NCI-H1694 treated with DMSO at 0.1 percent for 48 hours (cell line): ENCODE data around the gene CCL28.

Experiments used
- DNase-seq: peaks from one replicate; lab custom pipeline; 2025; lab: John Stamatoyannopoulos, UW

The CCL28 gene

DNA sequence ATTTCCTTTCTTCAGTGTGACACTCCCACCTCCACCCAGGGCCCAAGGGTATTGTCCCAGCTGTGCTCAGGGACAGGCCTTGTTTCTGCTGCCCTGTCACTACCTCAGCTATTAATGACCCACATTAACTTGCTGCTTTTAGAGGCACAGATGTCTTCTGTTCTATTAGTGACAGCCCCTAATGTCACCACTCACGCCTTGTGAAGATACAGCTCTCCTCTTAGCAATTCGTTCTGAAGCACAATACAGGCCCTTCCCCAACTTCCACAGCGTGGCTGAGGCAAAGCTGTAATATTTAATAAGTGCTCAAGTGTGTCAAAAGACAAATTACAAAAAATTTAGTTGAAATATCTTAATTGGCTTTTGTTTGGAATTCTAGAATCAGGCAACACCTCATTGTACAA, 54.3 kb downstream of the CCL28 start:
- DNase-seq = no peak

GRCh38 chr5:43357067-43357466, 55.1 kb downstream of the CCL28 start:
- no peak for DNase-seq

DNA sequence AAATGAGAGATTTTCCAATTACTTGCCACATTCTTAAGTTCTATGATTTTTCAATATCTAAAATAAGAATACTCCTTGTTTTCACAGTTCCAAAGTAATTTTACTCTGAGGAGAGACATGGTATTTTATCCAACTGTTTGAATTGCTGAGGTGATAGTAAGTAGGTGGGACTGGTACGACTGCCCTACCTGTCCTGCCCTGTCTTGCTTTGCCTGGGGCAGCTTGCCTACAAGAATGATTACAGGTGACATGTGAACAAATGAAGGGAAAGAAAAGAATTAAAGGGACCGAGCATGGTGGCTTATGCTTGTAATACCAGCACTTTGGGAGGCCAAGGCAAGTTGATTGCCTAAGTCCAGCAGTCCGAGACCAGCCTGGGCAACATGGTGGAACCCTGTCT, 57.4 kb downstream of the CCL28 start:
- no peak for DNase-seq

DNA sequence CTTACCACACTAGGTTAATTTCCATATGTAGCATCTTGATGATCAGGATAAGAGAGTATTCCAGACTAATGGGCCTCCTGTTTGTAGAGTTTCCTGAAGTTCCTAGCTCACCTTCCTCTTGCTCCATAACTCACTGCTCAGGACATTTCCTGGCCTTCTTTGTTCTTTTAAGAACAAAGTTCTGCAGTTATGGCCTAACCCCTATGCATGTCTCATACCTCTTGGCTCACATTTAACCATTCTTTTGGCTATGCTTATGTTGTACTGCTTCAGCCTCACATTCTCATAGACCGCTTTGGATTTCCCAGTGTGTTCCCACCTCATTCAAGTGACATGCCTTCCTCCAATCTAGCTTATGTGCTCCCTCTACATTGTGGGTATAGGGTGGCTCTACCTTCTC, 58.5 kb downstream of the CCL28 start:
- DNase-seq = no peak

DNA sequence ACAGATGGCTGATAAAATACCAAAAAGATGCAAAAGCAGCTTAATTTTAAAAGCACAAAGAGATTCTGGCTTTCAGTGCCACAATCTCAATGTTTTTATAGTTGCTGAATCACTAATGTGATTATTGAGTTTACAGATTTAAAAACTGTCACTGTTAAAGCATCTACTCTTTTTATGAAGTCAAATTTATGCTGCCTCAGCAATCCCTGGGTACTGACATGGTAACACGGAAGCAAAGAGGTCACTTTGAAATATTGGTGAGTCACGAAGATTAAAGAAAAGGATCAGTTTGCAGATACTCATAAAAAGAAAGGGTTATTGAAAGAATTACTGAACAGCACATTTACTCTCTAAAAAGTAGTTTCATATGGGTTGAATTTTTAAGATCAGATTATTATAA, 59.3 kb downstream of the CCL28 start:
- no peak for DNase-seq

GRCh38 chr5:43352131-43352530, 60.1 kb downstream of the CCL28 start:
- DNase-seq = no peak

DNA sequence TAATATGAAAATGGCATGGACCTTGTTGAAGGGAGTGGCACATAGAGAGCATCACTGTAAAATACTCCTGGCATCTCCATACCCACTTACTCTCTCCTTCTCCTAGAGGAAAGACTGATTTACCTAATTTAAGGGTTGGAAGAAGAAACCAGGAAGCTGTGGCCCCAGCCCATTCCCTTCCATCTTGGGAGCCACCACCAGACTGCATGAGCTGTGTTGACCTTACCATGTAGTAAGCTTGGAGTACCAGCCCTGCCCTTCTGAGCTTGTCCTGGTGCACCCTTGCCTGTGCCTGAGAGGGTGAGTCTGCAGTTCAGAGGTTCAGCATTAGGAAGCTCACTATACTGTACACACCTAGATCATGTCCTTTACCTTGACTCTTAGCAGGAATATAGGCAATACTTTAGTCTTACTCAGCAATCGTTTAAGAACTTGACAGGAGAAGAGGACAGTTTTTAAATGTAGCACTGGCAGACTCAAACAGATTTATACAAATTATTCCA, 63.3 kb downstream of the CCL28 start:
- DNase-seq = no peak

DNA sequence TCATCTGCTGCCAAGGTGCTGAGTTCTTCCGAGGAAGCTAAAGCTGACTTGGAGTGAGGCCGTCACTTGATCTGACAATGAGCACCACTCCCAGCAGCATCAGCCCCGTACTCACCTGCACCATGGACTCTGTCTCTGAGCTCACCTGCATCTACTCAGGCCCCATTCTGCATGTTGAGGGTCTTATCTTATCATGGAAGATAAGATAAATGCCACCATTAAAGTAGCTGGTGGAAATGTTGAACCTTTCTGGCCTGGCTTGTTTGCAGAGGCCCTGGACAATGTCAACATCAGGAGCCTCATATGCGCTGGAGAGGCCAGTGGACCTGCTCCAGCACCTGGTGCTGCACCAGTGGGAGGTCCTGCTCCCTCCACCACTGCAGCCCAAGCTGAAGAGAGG, 64.0 kb downstream of the CCL28 start:
- no peak for DNase-seq

GRCh38 chr5:43338862-43339261, 73.3 kb downstream of the CCL28 start:
- DNase-seq = peak; percentile 4

GRCh38 chr5:43336159-43336558, 76.0 kb downstream of the CCL28 start:
- no peak for DNase-seq

DNA sequence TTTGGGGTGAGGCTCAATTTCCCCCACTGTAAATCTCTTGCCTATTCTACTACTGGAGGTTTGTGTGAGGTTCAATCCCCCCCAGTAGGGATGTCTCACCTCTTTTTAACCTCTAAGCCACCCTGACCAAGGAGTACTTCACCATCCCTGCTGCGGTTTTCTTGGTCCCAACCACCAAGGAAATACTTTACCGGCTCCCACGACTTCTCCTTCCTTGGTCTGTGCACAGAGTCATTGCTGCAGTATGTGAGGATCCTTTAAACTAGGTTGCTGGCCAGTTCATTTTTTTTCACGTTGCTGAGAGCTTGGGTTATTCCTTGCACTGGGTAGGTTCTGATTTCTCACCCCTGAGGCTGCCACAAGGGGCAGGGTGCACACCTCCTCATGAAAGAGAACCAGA, 76.5 kb downstream of the CCL28 start:
- DNase-seq = no peak

DNA sequence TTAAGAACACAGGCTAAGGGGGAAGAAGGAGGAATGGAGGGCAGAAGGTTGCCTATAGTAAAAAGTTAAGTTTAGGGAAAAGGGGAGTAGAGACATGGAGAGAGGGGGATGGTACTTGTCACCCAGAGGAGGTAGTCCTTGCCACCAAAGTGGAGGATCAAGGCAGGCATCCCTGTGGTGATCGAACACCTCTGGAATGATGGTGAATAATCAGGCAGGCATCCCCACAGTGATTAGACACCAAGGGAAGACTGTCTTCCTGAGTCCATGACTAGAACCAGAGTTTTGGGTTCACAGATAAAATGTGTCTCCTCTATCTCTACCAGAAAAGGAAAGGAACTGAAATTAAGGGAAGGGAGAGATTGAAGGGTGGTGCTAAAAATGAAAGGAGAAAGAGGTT, 79.8 kb downstream of the CCL28 start:
- no peak for DNase-seq
